Measurements from ENCODE around the gene RPIA.
"Not testable (repeated sequence)": the region's sequence is repeated elsewhere in the genome, so short reads cannot be mapped to it uniquely, and the experiment has no call there.

GRCh38 chr2:88789213-88789612, 97.7 kb downstream of the RPIA start:
- not testable (repeated sequence) for TF ChIP-seq EZH2 (IDR thresholded peaks at IDR 0.05; ENCODE audit: low read depth); CTCF (conservative IDR thresholded peaks at IDR 0.05)
